Neural cell (in vitro differentiated cells): ENCODE measurements around the gene GSG1L. TPM values are rescaled to one million over a fixed set of nuclear protein-coding genes. Genes with fewer than 3 reads are reported as not detected.

Experiments
- H2AFZ ChIP-seq: fragments of 200-600, 300-800 bp; sonication (generic), shearing (Covaris generic); 2 replicates; pipeline ENCODE4 v1.6.0; 2014; ENCODE audit warnings: low read depth, mild to moderate bottlenecking, antibody characterized with exemption, low read length, moderate library complexity
- H3F3A ChIP-seq: fragments of 200-600 bp; shearing (Covaris generic); 2 replicates; pipeline ENCODE4 v1.6.1; 2016; ENCODE audit warnings: mild to moderate bottlenecking, moderate library complexity, mixed read lengths, antibody characterized with exemption, low read length; ENCODE audit not compliant: insufficient read depth, poor library complexity, severe bottlenecking
- H3K27ac ChIP-seq: fragments of 200-600, 300-800 bp; sonication (generic), shearing (Covaris generic); 2 replicates; pipeline ENCODE4 v1.5.1; 2014; ENCODE audit warnings: mild to moderate bottlenecking, low read length, moderate library complexity
- H3K27me3 ChIP-seq: fragments of 300-800, 200-600 bp; sonication (generic), shearing (Covaris generic); 2 replicates; pipeline ENCODE4 v1.6.0; 2014; ENCODE audit warnings: mild to moderate bottlenecking, low read depth, low read length, moderate library complexity; ENCODE audit not compliant: insufficient read depth
- H3K36me3 ChIP-seq: fragments of 300-800, 200-600 bp; sonication (generic), shearing (Covaris generic); 2 replicates; pipeline ENCODE4 v1.5.1; 2014; ENCODE audit warnings: mild to moderate bottlenecking, antibody characterized with exemption, low read length, moderate library complexity; ENCODE audit not compliant: insufficient read depth
- H3K4me2 ChIP-seq: fragments of 300-800, 200-600 bp; sonication (generic), shearing (Covaris generic); 2 replicates; pipeline ENCODE4 v1.6.0; 2014; ENCODE audit warnings: mild to moderate bottlenecking, low read length
- H3K4me3 ChIP-seq: fragments of 300-800, 200-600 bp; sonication (generic), shearing (Covaris generic); 2 replicates; pipeline ENCODE4 v1.5.1; 2014; ENCODE audit warnings: mild to moderate bottlenecking, low read length, moderate library complexity
- H3K79me2 ChIP-seq: fragments of 200-600 bp; shearing (Covaris generic); replicated peaks from 2 replicates; pipeline ENCODE4 v1.6.0; 2014; ENCODE audit warnings: mild to moderate bottlenecking, low read length, moderate library complexity; ENCODE audit not compliant: insufficient read depth
- H3K9ac ChIP-seq: fragments of 300-800, 200-600 bp; sonication (generic), shearing (Covaris generic); 2 replicates; pipeline ENCODE4 v1.6.1; 2016; ENCODE audit warnings: mild to moderate bottlenecking, low read length, mixed read lengths
- H3K9me2 ChIP-seq: fragments of 200-600 bp; shearing (Covaris generic); 2 replicates; pipeline ENCODE4 v1.6.1; 2016; ENCODE audit warnings: mild to moderate bottlenecking, low read length, mixed read lengths; ENCODE audit not compliant: insufficient read depth
- H3K9me3 ChIP-seq: fragments of 200-600, 300-800 bp; sonication (generic), shearing (Covaris generic); 2 replicates; pipeline ENCODE4 v1.6.1; 2016; ENCODE audit warnings: mild to moderate bottlenecking, mixed run types, low read length, moderate library complexity, mixed read lengths
- H4K20me1 ChIP-seq: fragments of 200-600 bp; shearing (Covaris generic); 2 replicates; pipeline ENCODE4 v1.6.1; 2016; ENCODE audit warnings: mild to moderate bottlenecking, mixed run types; ENCODE audit not compliant: insufficient read depth
- EP300 ChIP-seq: fragments of 450-650 bp; conservative IDR thresholded peaks from 2 replicates; pipeline ENCODE4 v1.6.1; 2014; ENCODE audit warnings: antibody characterized with exemption, mild to moderate bottlenecking, moderate library complexity; ENCODE audit not compliant: poor library complexity, severe bottlenecking
- EZH2 ChIP-seq: fragments of 200-600, 300-800 bp; shearing (Covaris generic), sonication (generic); IDR thresholded peaks from 2 replicates; pipeline ENCODE4 v1.6.1; 2014; ENCODE audit warnings: antibody characterized with exemption, low read length, borderline replicate concordance, mild to moderate bottlenecking; ENCODE audit not compliant: insufficient read depth, poor library complexity, severe bottlenecking
- MXI1 ChIP-seq: fragments of 450-650 bp; conservative IDR thresholded peaks from 2 replicates; pipeline ENCODE4 v1.6.1; 2014; ENCODE audit warnings: antibody characterized with exemption, mild to moderate bottlenecking; ENCODE audit not compliant: poor library complexity, severe bottlenecking
- POLR2AphosphoS5 ChIP-seq: IDR thresholded peaks from 2 replicates; pipeline ENCODE4 v1.6.1; 2012
- RAD21 ChIP-seq: fragments of 450-650 bp; conservative IDR thresholded peaks from 2 replicates; pipeline ENCODE4 v1.6.1; 2014; ENCODE audit warnings: antibody characterized with exemption, mild to moderate bottlenecking, moderate library complexity
- SMC3 ChIP-seq: fragments of 450-650 bp; conservative IDR thresholded peaks from 2 replicates; pipeline ENCODE4 v1.6.1; 2014; ENCODE audit warnings: antibody characterized with exemption, mild to moderate bottlenecking, moderate library complexity; ENCODE audit not compliant: poor library complexity
- TAF1 ChIP-seq: IDR thresholded peaks from 2 replicates; pipeline ENCODE4 v1.6.1; 2012; ENCODE audit warnings: low read depth
- polyA plus RNA-seq: library from polyadenylated mRNA; depleted of rRNA; stranded (reverse); fragments of >200 nt; gene quantifications from 2 replicates; pipeline ENCODE4 v1.2.3, GENCODE V29; 2014
- TF ChIP-seq, protein P1 (sequence below): IDR thresholded peaks from 2 replicates; pipeline ENCODE4 v1.6.1; 2012; ENCODE audit warnings: borderline replicate concordance
- TF ChIP-seq, protein P2 (sequence below): fragments of 450-650 bp; IDR thresholded peaks from 2 replicates; pipeline ENCODE4 v1.5.1; 2014; ENCODE audit warnings: antibody characterized with exemption, mild to moderate bottlenecking, moderate library complexity; ENCODE audit not compliant: poor library complexity, severe bottlenecking

Gene GSG1L
- polyA plus RNA-seq, 1 donor from 2014 or later, result 0.85 TPM

DNA sequence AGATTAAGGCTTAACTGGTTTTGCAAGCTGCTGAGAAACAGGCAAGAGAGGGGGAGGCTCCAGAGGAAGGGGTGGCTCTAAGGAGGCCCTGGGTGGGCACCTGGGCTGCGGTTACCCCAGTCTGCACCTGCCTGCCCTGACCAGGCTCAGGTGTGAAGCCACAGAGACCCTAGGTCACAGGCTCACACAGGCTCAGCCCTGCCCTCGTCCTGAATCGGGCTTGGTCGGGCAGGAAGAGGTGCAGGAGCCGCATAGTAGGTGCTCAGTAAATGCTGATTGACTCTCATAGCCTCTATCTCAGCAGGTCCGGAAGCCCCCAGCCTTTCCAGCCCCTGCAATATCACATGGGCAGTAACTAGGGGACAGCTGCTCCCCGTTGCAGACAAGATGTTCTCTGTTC is 203.4 kb downstream of the GSG1L start:
- Histone ChIP-seq H3K4me3 (no peak overlapping the region), H3K4me2 (no peak overlapping the region), H4K20me1 (no peaks in the 10 kb centered on the region), H3K9ac (no peak overlapping the region), H3K27me3 (no peaks in the 10 kb centered on the region), H3K27ac (no peak overlapping the region), H3K79me2 (no peaks in the 10 kb centered on the region), H3F3A (no peaks in the 10 kb centered on the region), H2AFZ (no peak overlapping the region), H3K9me2 (no peaks in the 10 kb centered on the region), H3K36me3 (no peaks in the 10 kb centered on the region), H3K9me3 (no peaks in the 10 kb centered on the region)
- TF ChIP-seq EZH2 (no peak), EP300 (no peak), POLR2AphosphoS5 (no peak), RAD21 (no peak), TAF1 (no peak), SMC3 (no peak), MXI1 (no peak)
- TF ChIP-seq, protein P1, sequence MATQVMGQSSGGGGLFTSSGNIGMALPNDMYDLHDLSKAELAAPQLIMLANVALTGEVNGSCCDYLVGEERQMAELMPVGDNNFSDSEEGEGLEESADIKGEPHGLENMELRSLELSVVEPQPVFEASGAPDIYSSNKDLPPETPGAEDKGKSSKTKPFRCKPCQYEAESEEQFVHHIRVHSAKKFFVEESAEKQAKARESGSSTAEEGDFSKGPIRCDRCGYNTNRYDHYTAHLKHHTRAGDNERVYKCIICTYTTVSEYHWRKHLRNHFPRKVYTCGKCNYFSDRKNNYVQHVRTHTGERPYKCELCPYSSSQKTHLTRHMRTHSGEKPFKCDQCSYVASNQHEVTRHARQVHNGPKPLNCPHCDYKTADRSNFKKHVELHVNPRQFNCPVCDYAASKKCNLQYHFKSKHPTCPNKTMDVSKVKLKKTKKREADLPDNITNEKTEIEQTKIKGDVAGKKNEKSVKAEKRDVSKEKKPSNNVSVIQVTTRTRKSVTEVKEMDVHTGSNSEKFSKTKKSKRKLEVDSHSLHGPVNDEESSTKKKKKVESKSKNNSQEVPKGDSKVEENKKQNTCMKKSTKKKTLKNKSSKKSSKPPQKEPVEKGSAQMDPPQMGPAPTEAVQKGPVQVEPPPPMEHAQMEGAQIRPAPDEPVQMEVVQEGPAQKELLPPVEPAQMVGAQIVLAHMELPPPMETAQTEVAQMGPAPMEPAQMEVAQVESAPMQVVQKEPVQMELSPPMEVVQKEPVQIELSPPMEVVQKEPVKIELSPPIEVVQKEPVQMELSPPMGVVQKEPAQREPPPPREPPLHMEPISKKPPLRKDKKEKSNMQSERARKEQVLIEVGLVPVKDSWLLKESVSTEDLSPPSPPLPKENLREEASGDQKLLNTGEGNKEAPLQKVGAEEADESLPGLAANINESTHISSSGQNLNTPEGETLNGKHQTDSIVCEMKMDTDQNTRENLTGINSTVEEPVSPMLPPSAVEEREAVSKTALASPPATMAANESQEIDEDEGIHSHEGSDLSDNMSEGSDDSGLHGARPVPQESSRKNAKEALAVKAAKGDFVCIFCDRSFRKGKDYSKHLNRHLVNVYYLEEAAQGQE, result no peak
- TF ChIP-seq, protein P2, sequence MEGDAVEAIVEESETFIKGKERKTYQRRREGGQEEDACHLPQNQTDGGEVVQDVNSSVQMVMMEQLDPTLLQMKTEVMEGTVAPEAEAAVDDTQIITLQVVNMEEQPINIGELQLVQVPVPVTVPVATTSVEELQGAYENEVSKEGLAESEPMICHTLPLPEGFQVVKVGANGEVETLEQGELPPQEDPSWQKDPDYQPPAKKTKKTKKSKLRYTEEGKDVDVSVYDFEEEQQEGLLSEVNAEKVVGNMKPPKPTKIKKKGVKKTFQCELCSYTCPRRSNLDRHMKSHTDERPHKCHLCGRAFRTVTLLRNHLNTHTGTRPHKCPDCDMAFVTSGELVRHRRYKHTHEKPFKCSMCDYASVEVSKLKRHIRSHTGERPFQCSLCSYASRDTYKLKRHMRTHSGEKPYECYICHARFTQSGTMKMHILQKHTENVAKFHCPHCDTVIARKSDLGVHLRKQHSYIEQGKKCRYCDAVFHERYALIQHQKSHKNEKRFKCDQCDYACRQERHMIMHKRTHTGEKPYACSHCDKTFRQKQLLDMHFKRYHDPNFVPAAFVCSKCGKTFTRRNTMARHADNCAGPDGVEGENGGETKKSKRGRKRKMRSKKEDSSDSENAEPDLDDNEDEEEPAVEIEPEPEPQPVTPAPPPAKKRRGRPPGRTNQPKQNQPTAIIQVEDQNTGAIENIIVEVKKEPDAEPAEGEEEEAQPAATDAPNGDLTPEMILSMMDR, result no peak

DNA sequence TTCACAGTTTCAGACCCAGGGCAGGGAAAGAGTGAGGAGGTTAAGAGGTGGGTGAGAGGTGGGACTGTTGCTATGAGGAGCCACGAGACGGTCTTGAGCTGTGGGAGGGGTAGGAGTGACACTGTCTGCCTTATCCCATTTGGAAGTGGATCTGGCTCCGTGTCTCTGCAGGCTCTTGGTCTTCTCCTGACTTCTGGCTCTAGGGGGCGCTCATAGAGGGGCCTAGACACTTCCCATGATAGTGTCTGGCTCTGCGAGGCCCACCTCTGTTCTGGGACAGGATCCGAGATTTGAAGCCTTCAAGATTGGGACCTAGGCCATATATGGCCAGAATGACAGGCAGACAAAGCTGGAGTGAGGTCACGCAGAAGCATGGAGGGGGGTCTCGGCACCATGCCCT is 204.5 kb downstream of the GSG1L start:
- TF ChIP-seq SMC3 (no peak), TAF1 (no peak), MXI1 (no peak), EP300 (no peak), EZH2 (no peak), POLR2AphosphoS5 (no peak), RAD21 (no peak)
- TF ChIP-seq, protein P2, result no peak
- TF ChIP-seq, protein P1, result no peak
- Histone ChIP-seq H3K4me2 (no peak overlapping the region), H3K27me3 (no peaks in the 10 kb centered on the region), H3F3A (no peaks in the 10 kb centered on the region), H3K9ac (no peak overlapping the region), H3K4me3 (no peak overlapping the region), H4K20me1 (no peaks in the 10 kb centered on the region), H3K36me3 (no peaks in the 10 kb centered on the region), H2AFZ (no peak overlapping the region), H3K9me3 (no peaks in the 10 kb centered on the region), H3K27ac (no peak overlapping the region), H3K79me2 (no peaks in the 10 kb centered on the region), H3K9me2 (no peaks in the 10 kb centered on the region)
